Activated B cell treated with CpG ODN at 0.5 μM for 24 hours (primary cell): ENCODE results near the gene UBE2I. TPM values are rescaled to one million over a fixed set of nuclear protein-coding genes. Genes with fewer than 3 reads are reported as not detected.
A peak's percentile ranks its signal among the peaks of the same experiment; 100 is the strongest.

Source experiments
- ATAC-seq: fragments of 200-7000 bp; cut with Tn5 transposase; one replicate; pipeline ENCODE4 v1.10.0; 2021; ENCODE audit warnings: low read depth, mild to moderate bottlenecking, moderate library complexity
- CTCF ChIA-PET: fragments of 350-600 bp; sonication (Branson Sonifier 250); formaldehyde crosslinking; loops from one replicate; lab custom pipeline; 2021; ENCODE audit warnings: antibody characterized with exemption; lab: Charles Lee
- POLR2A ChIA-PET: fragments of 350-600 bp; sonication (Branson Sonifier 250); formaldehyde crosslinking; loops from one replicate; lab custom pipeline; 2021; ENCODE audit warnings: antibody characterized with exemption; lab: Charles Lee
- DNase-seq: peaks from one replicate; pipeline ENCODE4 v3.0.0; 2022
- H3K27ac Mint-ChIP-seq: one replicate; pipeline ENCODE4 v1.8.0; 2020; ENCODE audit warnings: mixed read lengths
- H3K27me3 Mint-ChIP-seq: one replicate; pipeline ENCODE4 v1.8.0; 2021; ENCODE audit warnings: mixed read lengths
- H3K36me3 Mint-ChIP-seq: one replicate; pipeline ENCODE4 v1.8.0; 2021; ENCODE audit warnings: low read depth, mixed read lengths
- H3K4me1 Mint-ChIP-seq: one replicate; pipeline ENCODE4 v1.8.0; 2021; ENCODE audit warnings: mixed read lengths
- H3K4me3 Mint-ChIP-seq: one replicate; pipeline ENCODE4 v1.8.0; 2020; ENCODE audit warnings: mild to moderate bottlenecking, mixed read lengths
- H3K9me3 Mint-ChIP-seq: one replicate; pipeline ENCODE4 v1.8.0; 2020; ENCODE audit warnings: mixed read lengths
- CTCF ChIP-seq: fragments of 200-600 bp; IDR thresholded peaks from one replicate; pipeline ENCODE4 v1.8.0; 2022; ENCODE audit warnings: antibody characterized with exemption, mild to moderate bottlenecking
- intact Hi-C: fragments of 100-400 bp; cut with micrococcal nuclease; formaldehyde crosslinking; loops from one replicate; pipeline ENCODE4 v1.15.1; 2024
- total RNA-seq: library from RNA; stranded (reverse); gene quantifications from 2 replicates; pipeline ENCODE4 v1.2.3, GENCODE V29; 2022

The UBE2I gene
- total RNA-seq, 1 donor from 2014 or later = 240 TPM

GRCh38 chr16:1350691-1351090 lies 41.3 kb downstream of the UBE2I start:
- no peaks in the 10 kb centered on the region for H3K9me3 Mint-ChIP-seq
- peaks cover 24% of the 10 kb centered on the region for H3K36me3 Mint-ChIP-seq
- CTCF ChIA-PET = no interaction called here
- intact Hi-C loops = loop anchor here (1.0 to 2.0 kb wide), 4 partner anchors 7 to 356 kb away; partner anchors contain the start of genes MAPK8IP3 and UQCC4
- no peak for DNase-seq
- TF ChIP-seq CTCF = no peak
- POLR2A ChIA-PET = interaction anchor here (1.0 to 1.8 kb wide), 3 partner anchors 8 to 70 kb away, joined by 3 to 15 read pairs (median 6); partner anchors contain the start of gene UQCC4
- H3K4me1 Mint-ChIP-seq = peaks cover 30% of the 10 kb centered on the region
- peak overlapping the region; percentile 80 for H3K4me3 Mint-ChIP-seq
- H3K27me3 Mint-ChIP-seq = no peaks in the 10 kb centered on the region
- H3K27ac Mint-ChIP-seq = peak overlapping the region; percentile 35
- no peak for ATAC-seq

- ChIA-PET POLR2A (interaction anchor here (1.0 to 1.8 kb wide), 3 partner anchors 8 to 70 kb away, joined by 3 to 15 read pairs (median 6); partner anchors contain the start of gene UQCC4), CTCF (no interaction called here)
- Mint-ChIP-seq H3K9me3 (no peaks in the 10 kb centered on the region), H3K27me3 (no peaks in the 10 kb centered on the region), H3K27ac (peak overlapping the region; percentile 69), H3K36me3 (peaks cover 24% of the 10 kb centered on the region), H3K4me1 (peaks cover 30% of the 10 kb centered on the region), H3K4me3 (peak overlapping the region; percentile 80)
- peak; percentile 29 for ATAC-seq
- TF ChIP-seq CTCF = no peak
- DNase-seq = no peak
- intact Hi-C loops = loop anchor here (1.0 to 2.0 kb wide), 4 partner anchors 8 to 355 kb away; partner anchors contain the start of genes MAPK8IP3 and UQCC4
Observed at GRCh38 chr16:1351215-1351581, 41.8 kb downstream of the UBE2I start.

- Mint-ChIP-seq H3K36me3 (peaks cover 24% of the 10 kb centered on the region), H3K9me3 (no peaks in the 10 kb centered on the region), H3K4me3 (peak within 1 kb of the TSS; percentile 85), H3K27me3 (no peaks in the 10 kb centered on the region), H3K27ac (peak within 1 kb of the TSS; percentile 77), H3K4me1 (peaks cover 30% of the 10 kb centered on the region)
- POLR2A ChIA-PET = interaction anchor here (1.0 to 1.8 kb wide), 3 partner anchors 9 to 69 kb away, joined by 3 to 15 read pairs (median 6); partner anchors contain the start of gene UQCC4
- intact Hi-C loops = loop anchor here (1.0 to 2.0 kb wide), 4 partner anchors 8 to 355 kb away; partner anchors contain the start of genes MAPK8IP3 and UQCC4
- CTCF ChIA-PET = no interaction called here
- DNase-seq = peak; percentile 92
- ATAC-seq = peak; percentile 93
- TF ChIP-seq CTCF = no peak
Observed at GRCh38 chr16:1351582-1352362, 42.3 kb downstream of the UBE2I start, which contains the start of the genes GNPTG and TSR3. TSS of gene GNPTG (plus strand) at chr16:1351931. CDS start at chr16:1351966, 35 bp downstream. TSS of gene TSR3 (minus strand) at chr16:1351878. CDS start at chr16:1351804, 74 bp downstream.

- Mint-ChIP-seq H3K4me1 (peaks cover 35% of the 10 kb centered on the region), H3K9me3 (no peaks in the 10 kb centered on the region), H3K4me3 (no peak overlapping the region)
Observed at GRCh38 chr16:1354815-1355540, 45.5 kb downstream of the UBE2I start.

More at GRCh38 chr16:1354815-1355540, 45.5 kb downstream of the UBE2I start:
- no peak for ATAC-seq
- no peaks in the 10 kb centered on the region for H3K27me3 Mint-ChIP-seq
- no peak for TF ChIP-seq CTCF
- ChIA-PET POLR2A (no interaction called here), CTCF (no interaction called here)
- no peak for DNase-seq
- intact Hi-C loops = no loop called here
- peak overlapping the region; percentile 64 for H3K27ac Mint-ChIP-seq
- peaks cover 16% of the 10 kb centered on the region for H3K36me3 Mint-ChIP-seq
